HepG2 (cell line): ENCODE measurements around the gene PMPCB. TPM values are rescaled to one million over a fixed set of nuclear protein-coding genes. Genes with fewer than 3 reads are reported as not detected.

ENCODE experiments used
- AKAP8 ChIP-seq: sonication (generic); formaldehyde crosslinking; IDR thresholded peaks from 2 replicates; pipeline ENCODE4 v1.5.1; 2020; ENCODE audit warnings: mild to moderate bottlenecking, missing genetic modification reagents
- BCL6 ChIP-seq: IDR thresholded peaks from 2 replicates; pipeline ENCODE4 v1.6.1; 2016; ENCODE audit warnings: missing genetic modification reagents, missing compliant biosample characterization
- DMAP1 ChIP-seq: IDR thresholded peaks from 2 replicates; pipeline ENCODE4 v1.6.1; 2016
- GATAD2A ChIP-seq: IDR thresholded peaks from 2 replicates; pipeline ENCODE4 v1.6.1; 2016
- IRF2 ChIP-seq: IDR thresholded peaks from 2 replicates; pipeline ENCODE4 v1.6.1; 2018; ENCODE audit warnings: missing genetic modification reagents, missing compliant biosample characterization
- KDM2A ChIP-seq: sonication (generic); formaldehyde crosslinking; IDR thresholded peaks from 2 replicates; pipeline ENCODE4 v1.4.0; 2020; ENCODE audit warnings: low read depth, missing genetic modification reagents, borderline replicate concordance
- PHF21A ChIP-seq: sonication (generic); formaldehyde crosslinking; IDR thresholded peaks from 2 replicates; pipeline ENCODE4 v1.5.0; 2020; ENCODE audit warnings: mild to moderate bottlenecking, missing genetic modification reagents
- RFXAP ChIP-seq: sonication (generic); formaldehyde crosslinking; IDR thresholded peaks from 2 replicates; pipeline ENCODE4 v1.4.0; 2020; ENCODE audit warnings: missing genetic modification reagents, borderline replicate concordance
- XBP1 ChIP-seq: sonication (generic); formaldehyde crosslinking; IDR thresholded peaks from 2 replicates; pipeline ENCODE4 v1.5.0; 2020; ENCODE audit warnings: missing genetic modification reagents
- ZMYM4 ChIP-seq: sonication (generic); formaldehyde crosslinking; IDR thresholded peaks from 2 replicates; pipeline ENCODE4 v1.8.1; 2023; ENCODE audit warnings: mild to moderate bottlenecking, missing genetic modification reagents
- ZNF343 ChIP-seq: sonication (generic); formaldehyde crosslinking; IDR thresholded peaks from 2 replicates; pipeline ENCODE4 v1.4.0; 2020; ENCODE audit warnings: mild to moderate bottlenecking, missing genetic modification reagents
- ZNF607 ChIP-seq: sonication (generic); formaldehyde crosslinking; IDR thresholded peaks from 2 replicates; pipeline ENCODE4 v1.5.1; 2020; ENCODE audit warnings: missing genetic modification reagents, mild to moderate bottlenecking, borderline replicate concordance
- ZNF644 ChIP-seq: IDR thresholded peaks from 2 replicates; pipeline ENCODE4 v1.6.1; 2016; ENCODE audit warnings: low read depth
- polyA plus RNA-seq, 8 experiments: library from polyadenylated mRNA; depleted of rRNA in 3 of 8; stranded (reverse) in 7 of 8; unstranded in 1 of 8; fragments of >200 nt; fragmentation: Illumina TruSeq in 4 of 8; extraction: Trizol in 4 of 8; gene quantifications; 2 replicates each; pipeline versions ENCODE4 v1.2.1 to v1.2.3, GENCODE V29; 2011 to 2016; ENCODE audit warnings: low read depth in 4 of 8, missing spikeins in 1 of 8, mixed read lengths in 1 of 8; ENCODE audit not compliant: insufficient read depth in 1 of 8
- total RNA-seq, 5 experiments: library from RNA; depleted of rRNA; stranded (reverse); fragments of >200 nt; fragmentation: Illumina TruSeq; extraction: Trizol; gene quantifications; 2 replicates each; pipeline ENCODE4 v1.2.3, GENCODE V29; 2016; ENCODE audit warnings: low read depth in 1 of 5
- TF ChIP-seq, protein P1 (sequence below): sonication (generic); formaldehyde crosslinking; IDR thresholded peaks from 2 replicates; pipeline ENCODE4 v1.4.0; 2020; ENCODE audit warnings: missing genetic modification reagents, borderline replicate concordance
- TF ChIP-seq, protein P2 (sequence below): sonication (generic); formaldehyde crosslinking; IDR thresholded peaks from 2 replicates; pipeline ENCODE4 v1.4.0; 2020; ENCODE audit warnings: missing genetic modification reagents
- TF ChIP-seq, protein P3 (sequence below): sonication (generic); formaldehyde crosslinking; IDR thresholded peaks from 2 replicates; pipeline ENCODE4 v1.5.0; 2020; ENCODE audit warnings: missing genetic modification reagents
- TF ChIP-seq, protein P4 (sequence below): sonication (generic); formaldehyde crosslinking; IDR thresholded peaks from 2 replicates; pipeline ENCODE4 v1.5.0; 2020; ENCODE audit warnings: missing genetic modification reagents, mild to moderate bottlenecking, borderline replicate concordance
- TF ChIP-seq, protein P5 (sequence below): sonication (generic); formaldehyde crosslinking; IDR thresholded peaks from 2 replicates; pipeline ENCODE4 v1.4.0; 2020; ENCODE audit warnings: missing genetic modification reagents

PMPCB gene
- total and polyA plus RNA-seq, 2 of the 13 experiments (the other 11 are each of a cell fraction or from before 2014, with no cell fraction given): 80.8 to 124 TPM

DNA sequence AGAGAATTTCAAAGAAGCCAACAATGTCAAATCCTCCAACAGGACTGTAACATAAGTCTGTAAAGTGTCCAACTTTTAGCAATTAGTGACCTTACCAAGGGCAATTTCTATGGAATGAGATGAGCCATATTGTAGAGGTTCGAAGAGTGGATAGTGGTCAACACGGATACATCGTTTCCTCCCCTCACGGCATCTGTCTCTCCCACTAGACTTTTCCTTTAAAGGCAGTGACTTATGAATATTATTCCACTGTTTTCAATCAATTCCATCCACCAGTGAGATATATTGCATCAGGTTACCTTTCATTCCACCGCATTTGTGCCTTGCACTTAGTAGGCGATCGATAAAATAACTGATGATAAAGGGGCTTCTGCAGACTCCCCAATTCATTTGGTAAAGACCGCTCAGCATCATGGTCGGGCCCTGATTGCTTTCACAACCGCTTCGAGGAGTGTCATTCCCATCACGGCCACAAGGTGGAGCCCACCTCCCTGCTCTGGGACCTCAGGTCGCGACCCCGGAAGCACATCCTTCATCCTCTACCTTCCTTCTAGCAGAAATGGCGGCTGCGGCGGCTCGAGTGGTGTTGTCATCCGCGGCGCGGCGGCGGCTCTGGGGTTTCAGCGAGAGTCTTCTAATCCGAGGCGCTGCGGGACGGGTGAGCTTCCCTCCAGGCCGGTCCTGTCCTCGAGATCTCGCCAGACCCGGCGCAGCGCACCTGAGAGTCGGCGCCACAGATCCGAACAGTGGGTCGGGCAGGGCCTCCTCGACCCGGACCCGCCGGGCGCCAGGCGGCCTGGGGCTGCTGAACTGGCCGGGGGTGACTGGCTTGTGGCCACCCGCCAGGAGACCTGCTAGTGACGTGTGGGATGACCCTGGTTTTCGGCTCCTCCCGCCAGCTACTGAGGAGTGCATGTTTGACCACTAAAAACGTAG, at the start of gene PMPCB (continued):
- TF ChIP-seq IRF2 (CRISPR knock-in tag) (peak; percentile 81), ZNF343 (CRISPR knock-in tag) (no peak), ZMYM4 (peak; percentile 96), KDM2A (CRISPR knock-in tag) (peak; percentile 90), XBP1 (CRISPR knock-in tag) (no peak), DMAP1 (CRISPR knock-in tag) (peak; percentile 85), BCL6 (CRISPR knock-in tag) (peak; percentile 33; the same call in 1 of the 2 replicates), PHF21A (CRISPR knock-in tag) (peak; percentile 63; the same call in 1 of the 2 replicates), RFXAP (CRISPR knock-in tag) (peak; percentile 87), ZNF607 (CRISPR knock-in tag) (peak; percentile 89), ZNF644 (CRISPR knock-in tag) (0 out of 2 replicates have a peak, but pooled peaks have one; percentile 30), AKAP8 (peak; percentile 72; the same call in 1 of the 2 replicates), GATAD2A (CRISPR knock-in tag) (peak; percentile 64)
- TF ChIP-seq, protein P1, sequence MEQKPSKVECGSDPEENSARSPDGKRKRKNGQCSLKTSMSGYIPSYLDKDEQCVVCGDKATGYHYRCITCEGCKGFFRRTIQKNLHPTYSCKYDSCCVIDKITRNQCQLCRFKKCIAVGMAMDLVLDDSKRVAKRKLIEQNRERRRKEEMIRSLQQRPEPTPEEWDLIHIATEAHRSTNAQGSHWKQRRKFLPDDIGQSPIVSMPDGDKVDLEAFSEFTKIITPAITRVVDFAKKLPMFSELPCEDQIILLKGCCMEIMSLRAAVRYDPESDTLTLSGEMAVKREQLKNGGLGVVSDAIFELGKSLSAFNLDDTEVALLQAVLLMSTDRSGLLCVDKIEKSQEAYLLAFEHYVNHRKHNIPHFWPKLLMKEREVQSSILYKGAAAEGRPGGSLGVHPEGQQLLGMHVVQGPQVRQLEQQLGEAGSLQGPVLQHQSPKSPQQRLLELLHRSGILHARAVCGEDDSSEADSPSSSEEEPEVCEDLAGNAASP (CRISPR knock-in tag): peak; percentile 93
- TF ChIP-seq, protein P2, sequence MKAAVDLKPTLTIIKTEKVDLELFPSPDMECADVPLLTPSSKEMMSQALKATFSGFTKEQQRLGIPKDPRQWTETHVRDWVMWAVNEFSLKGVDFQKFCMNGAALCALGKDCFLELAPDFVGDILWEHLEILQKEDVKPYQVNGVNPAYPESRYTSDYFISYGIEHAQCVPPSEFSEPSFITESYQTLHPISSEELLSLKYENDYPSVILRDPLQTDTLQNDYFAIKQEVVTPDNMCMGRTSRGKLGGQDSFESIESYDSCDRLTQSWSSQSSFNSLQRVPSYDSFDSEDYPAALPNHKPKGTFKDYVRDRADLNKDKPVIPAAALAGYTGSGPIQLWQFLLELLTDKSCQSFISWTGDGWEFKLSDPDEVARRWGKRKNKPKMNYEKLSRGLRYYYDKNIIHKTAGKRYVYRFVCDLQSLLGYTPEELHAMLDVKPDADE: no peak
- TF ChIP-seq, protein P3, sequence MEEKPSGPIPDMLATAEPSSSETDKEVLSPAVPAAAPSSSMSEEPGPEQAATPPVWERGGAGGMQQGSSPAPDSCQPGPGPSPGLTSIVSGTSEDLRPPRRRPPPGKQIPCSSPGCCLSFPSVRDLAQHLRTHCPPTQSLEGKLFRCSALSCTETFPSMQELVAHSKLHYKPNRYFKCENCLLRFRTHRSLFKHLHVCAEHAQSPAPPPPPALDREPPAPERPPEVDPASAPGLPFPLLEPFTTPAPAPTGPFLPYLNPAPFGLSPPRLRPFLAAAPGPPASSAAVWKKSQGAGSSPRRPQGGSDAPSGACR: peak; percentile 52; the same call in 1 of the 2 replicates
- TF ChIP-seq, protein P4, sequence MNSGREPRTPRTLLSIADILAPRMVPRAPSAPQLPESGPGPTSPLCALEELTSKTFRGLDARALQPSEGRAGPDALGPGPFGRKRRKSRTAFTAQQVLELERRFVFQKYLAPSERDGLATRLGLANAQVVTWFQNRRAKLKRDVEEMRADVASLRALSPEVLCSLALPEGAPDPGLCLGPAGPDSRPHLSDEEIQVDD (CRISPR knock-in tag): no peak
- TF ChIP-seq, protein P5, sequence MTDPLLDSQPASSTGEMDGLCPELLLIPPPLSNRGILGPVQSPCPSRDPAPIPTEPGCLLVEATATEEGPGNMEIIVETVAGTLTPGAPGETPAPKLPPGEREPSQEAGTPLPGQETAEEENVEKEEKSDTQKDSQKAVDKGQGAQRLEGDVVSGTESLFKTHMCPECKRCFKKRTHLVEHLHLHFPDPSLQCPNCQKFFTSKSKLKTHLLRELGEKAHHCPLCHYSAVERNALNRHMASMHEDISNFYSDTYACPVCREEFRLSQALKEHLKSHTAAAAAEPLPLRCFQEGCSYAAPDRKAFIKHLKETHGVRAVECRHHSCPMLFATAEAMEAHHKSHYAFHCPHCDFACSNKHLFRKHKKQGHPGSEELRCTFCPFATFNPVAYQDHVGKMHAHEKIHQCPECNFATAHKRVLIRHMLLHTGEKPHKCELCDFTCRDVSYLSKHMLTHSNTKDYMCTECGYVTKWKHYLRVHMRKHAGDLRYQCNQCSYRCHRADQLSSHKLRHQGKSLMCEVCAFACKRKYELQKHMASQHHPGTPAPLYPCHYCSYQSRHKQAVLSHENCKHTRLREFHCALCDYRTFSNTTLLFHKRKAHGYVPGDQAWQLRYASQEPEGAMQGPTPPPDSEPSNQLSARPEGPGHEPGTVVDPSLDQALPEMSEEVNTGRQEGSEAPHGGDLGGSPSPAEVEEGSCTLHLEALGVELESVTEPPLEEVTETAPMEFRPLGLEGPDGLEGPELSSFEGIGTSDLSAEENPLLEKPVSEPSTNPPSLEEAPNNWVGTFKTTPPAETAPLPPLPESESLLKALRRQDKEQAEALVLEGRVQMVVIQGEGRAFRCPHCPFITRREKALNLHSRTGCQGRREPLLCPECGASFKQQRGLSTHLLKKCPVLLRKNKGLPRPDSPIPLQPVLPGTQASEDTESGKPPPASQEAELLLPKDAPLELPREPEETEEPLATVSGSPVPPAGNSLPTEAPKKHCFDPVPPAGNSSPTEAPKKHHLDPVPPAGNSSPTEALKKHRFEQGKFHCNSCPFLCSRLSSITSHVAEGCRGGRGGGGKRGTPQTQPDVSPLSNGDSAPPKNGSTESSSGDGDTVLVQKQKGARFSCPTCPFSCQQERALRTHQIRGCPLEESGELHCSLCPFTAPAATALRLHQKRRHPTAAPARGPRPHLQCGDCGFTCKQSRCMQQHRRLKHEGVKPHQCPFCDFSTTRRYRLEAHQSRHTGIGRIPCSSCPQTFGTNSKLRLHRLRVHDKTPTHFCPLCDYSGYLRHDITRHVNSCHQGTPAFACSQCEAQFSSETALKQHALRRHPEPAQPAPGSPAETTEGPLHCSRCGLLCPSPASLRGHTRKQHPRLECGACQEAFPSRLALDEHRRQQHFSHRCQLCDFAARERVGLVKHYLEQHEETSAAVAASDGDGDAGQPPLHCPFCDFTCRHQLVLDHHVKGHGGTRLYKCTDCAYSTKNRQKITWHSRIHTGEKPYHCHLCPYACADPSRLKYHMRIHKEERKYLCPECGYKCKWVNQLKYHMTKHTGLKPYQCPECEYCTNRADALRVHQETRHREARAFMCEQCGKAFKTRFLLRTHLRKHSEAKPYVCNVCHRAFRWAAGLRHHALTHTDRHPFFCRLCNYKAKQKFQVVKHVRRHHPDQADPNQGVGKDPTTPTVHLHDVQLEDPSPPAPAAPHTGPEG (CRISPR knock-in tag): peak; percentile 76; the same call in 1 of the 2 replicates
